A549 (cell line): Measurements from ENCODE around the gene AGXT2.

Experiments used
- CTCF ChIP-seq: fragments of >200 bp; sonication (Bioruptor Twin); formaldehyde crosslinking; IDR thresholded peaks from 3 replicates; pipeline ENCODE4 v1.5.1; 2016
- ESRRA ChIP-seq: fragments of 150-350 bp; IDR thresholded peaks from 2 replicates; pipeline ENCODE4 v1.6.1; 2014; ENCODE audit warnings: mild to moderate bottlenecking, low read length, borderline replicate concordance
- MAX ChIP-seq: IDR thresholded peaks from 2 replicates; pipeline ENCODE4 v1.6.1; 2012
- POLR2A ChIP-seq: IDR thresholded peaks from 2 replicates; pipeline ENCODE4 v1.6.1; 2012; ENCODE audit warnings: mild to moderate bottlenecking, low read length
- SMC3 ChIP-seq: fragments of >200 bp; sonication (Bioruptor Twin); formaldehyde crosslinking; IDR thresholded peaks from 3 replicates; pipeline ENCODE4 v1.6.1; 2018; ENCODE audit warnings: inconsistent platforms

GRCh38 chr5:34977934-34978613, 69.7 kb downstream of the AGXT2 start:
- TF ChIP-seq MAX (no peak), POLR2A (no peak), ESRRA (no peak), CTCF (no peak), SMC3 (no peak)
